Measurements from ENCODE around the gene IGSF21. TPM values are rescaled to one million over a fixed set of nuclear protein-coding genes. Genes with fewer than 3 reads are reported as not detected.

The IGSF21 gene
- total RNA-seq, 2 donors from 2014 or later, result 0.37 to 0.40 TPM

- Histone ChIP-seq H3K4me1 (no peaks in the 10 kb centered on the region), H3K27ac (no peak overlapping the region), H3K27me3 (no peaks in the 10 kb centered on the region), H3K9ac (ENCODE audit: low read depth in 2 of 2, low read length in 2 of 2) (no peak overlapping the region), H3K4me3 (no peak overlapping the region), H3K9me3 (no peaks in the 10 kb centered on the region), H3K36me3 (no peaks in the 10 kb centered on the region)
- DNase-seq, result no peak
- intact Hi-C loops (cut with DNase I), result no loop called here
- TF ChIP-seq CTCF (IDR thresholded peaks at IDR 0.05), result no peak
These were observed 150.2 kb downstream of the IGSF21 start for GRCh38 chr1:18257778-18258177.

- H3K4me3 ChIP-seq, result no peak overlapping the region
- H3K9me3 ChIP-seq, result no peaks in the 10 kb centered on the region
- no peaks in the 10 kb centered on the region for H3K27me3 ChIP-seq
- no peaks in the 10 kb centered on the region for H3K4me1 ChIP-seq
- intact Hi-C loops (cut with DNase I), result no loop called here
- H3K36me3 ChIP-seq, result no peaks in the 10 kb centered on the region
- DNase-seq, result no peak
- H3K9ac ChIP-seq (ENCODE audit: low read depth in 2 of 2, low read length in 2 of 2), result no peak overlapping the region
- TF ChIP-seq CTCF (IDR thresholded peaks at IDR 0.05), result no peak
- H3K27ac ChIP-seq, result no peak overlapping the region
These were observed 154.3 kb downstream of the IGSF21 start for GRCh38 chr1:18261891-18262290.

GRCh38 chr1:18262726-18263125 lies 155.1 kb downstream of the IGSF21 start:
- no peak for TF ChIP-seq CTCF (IDR thresholded peaks at IDR 0.05)
- H3K36me3 ChIP-seq, result no peaks in the 10 kb centered on the region
- H3K27me3 ChIP-seq, result no peaks in the 10 kb centered on the region
- intact Hi-C loops (cut with DNase I), result no loop called here
- no peak overlapping the region for H3K4me3 ChIP-seq
- no peak overlapping the region for H3K9ac ChIP-seq (ENCODE audit: low read depth in 2 of 2, low read length in 2 of 2)
- H3K4me1 ChIP-seq, result no peaks in the 10 kb centered on the region
- H3K27ac ChIP-seq, result no peak overlapping the region
- no peak for DNase-seq
- no peaks in the 10 kb centered on the region for H3K9me3 ChIP-seq

- H3K9ac ChIP-seq (ENCODE audit: low read depth in 2 of 2, low read length in 2 of 2), result no peak overlapping the region
- intact Hi-C loops (cut with DNase I), result no loop called here
- DNase-seq, result no peak
- H3K9me3 ChIP-seq, result no peaks in the 10 kb centered on the region
- H3K36me3 ChIP-seq, result no peaks in the 10 kb centered on the region
- H3K4me3 ChIP-seq, result no peak overlapping the region
- no peak overlapping the region for H3K27ac ChIP-seq
- H3K27me3 ChIP-seq, result no peaks in the 10 kb centered on the region
- TF ChIP-seq CTCF (IDR thresholded peaks at IDR 0.05), result no peak
- H3K4me1 ChIP-seq, result no peaks in the 10 kb centered on the region
These were observed 156.0 kb downstream of the IGSF21 start for GRCh38 chr1:18263547-18264120.

- DNase-seq, result no peak
- Histone ChIP-seq H3K4me1 (no peaks in the 10 kb centered on the region), H3K27ac (no peak overlapping the region), H3K36me3 (no peaks in the 10 kb centered on the region), H3K27me3 (no peaks in the 10 kb centered on the region), H3K9ac (ENCODE audit: low read depth in 2 of 2, low read length in 2 of 2) (no peak overlapping the region), H3K9me3 (no peaks in the 10 kb centered on the region), H3K4me3 (no peak overlapping the region)
- no peak for TF ChIP-seq CTCF (IDR thresholded peaks at IDR 0.05)
- intact Hi-C loops (cut with DNase I), result no loop called here
These were observed 156.9 kb downstream of the IGSF21 start for GRCh38 chr1:18264450-18265039.
